ENCODE data around the gene STX2.
"Not testable (repeated sequence)": the region's sequence is repeated elsewhere in the genome, so short reads cannot be mapped to it uniquely, and the experiment has no call there.

Gene STX2

DNA sequence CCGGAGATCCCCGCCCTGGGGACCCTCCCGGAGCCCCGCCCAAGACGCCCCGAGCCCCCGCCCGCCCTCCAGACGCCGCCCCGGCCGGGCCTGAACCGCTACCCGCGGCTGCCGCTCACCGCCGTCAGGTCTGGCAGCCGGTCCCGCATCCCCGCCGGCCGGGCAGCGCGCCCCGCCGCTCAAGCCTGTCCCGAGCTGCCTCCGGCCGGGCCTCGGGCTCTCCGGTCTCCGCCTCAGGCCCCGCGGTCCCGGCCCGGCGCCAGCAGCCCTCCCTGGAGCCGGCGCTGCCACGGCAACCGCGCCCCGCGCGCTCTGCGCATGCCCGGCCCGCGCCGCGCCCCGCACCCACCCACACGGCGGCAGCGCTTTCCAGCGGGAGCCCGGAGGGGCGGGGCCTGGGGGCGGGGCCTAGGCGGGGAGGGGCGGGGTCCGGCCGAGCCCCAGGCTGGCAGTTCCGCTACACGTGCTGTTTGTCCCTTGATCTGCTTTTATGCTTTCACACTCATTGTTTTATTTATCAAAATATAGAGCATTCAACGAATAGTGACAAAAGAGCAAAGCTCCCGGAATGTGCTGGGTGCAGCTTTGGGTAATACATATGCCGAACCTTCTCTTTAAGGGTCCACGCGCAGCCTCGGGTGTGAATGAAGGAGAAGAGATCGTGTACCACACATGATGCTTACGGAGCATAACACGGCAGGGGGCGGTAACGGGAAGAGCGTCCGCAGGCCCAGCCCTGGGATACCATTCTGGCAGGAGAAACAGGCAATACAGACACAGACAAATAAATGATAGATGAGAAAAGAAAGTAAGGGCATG lies at the start of gene STX2:
Gene STX2 (minus strand): TSS at position 300 of the 819 bp plus-strand sequence. CDS start 151 bp downstream, at position 149.
- peak; percentile 84 for DNase-seq

DNA sequence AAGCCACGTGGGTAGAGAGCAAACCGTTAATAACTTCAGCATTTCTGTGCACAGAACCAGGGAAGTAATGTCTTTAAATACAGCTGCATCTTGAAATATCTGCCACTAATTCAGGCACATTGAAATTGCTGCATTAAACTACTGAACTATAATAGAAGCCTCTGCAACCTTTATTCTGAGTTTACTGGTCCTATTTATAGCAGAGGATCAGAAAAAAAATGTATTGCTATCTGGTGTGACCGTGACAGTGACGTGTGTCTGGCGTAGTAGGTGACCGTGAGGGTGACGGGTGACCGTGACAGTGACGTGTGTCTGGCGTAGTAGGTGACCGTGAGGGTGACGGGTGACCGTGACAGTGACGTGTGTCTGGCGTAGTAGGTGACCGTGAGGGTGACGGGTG lies 48.1 kb upstream of the STX2 start:
- DNase-seq, result not testable (repeated sequence)

DNA sequence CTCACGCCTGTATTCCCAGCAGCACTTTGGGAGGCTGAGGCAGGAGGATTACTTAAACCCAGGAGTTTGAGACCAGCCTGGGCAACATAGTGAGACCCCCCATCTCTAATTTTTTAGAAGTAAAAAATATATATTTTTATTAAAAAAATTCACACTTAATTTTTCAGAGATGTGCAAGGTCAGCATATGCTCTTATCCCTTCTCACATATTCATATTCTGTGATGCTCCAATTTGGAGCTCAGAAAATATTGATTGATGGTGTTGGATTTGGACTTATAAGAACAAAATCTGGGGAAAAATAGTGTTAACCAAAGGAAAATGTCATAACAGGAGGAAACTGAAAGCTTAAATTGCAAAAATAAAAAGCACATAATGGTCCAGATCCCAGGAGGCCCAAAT lies 42.5 kb upstream of the STX2 start:
- DNase-seq, result no peak

DNA sequence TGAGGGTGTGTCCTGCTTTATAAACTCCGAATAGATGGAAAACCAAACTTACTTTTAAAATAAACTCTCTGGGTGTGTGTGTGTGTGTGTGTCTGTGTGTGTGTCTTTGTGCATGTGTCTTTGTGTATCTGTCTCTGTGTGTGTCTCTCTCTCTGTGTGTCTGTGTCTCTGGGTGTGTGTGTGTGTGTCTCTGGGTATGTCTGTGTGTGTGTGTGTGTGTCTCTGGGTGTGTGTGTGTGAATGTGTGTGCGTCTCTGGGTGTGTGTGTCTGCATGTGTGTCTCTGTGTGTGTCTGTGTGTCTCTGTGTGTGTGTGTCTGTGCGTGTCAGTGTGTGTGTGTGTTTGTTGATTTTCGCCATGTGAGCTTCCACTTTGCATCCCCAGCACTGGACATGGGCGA lies 42.0 kb upstream of the STX2 start:
- no peak for DNase-seq

DNA sequence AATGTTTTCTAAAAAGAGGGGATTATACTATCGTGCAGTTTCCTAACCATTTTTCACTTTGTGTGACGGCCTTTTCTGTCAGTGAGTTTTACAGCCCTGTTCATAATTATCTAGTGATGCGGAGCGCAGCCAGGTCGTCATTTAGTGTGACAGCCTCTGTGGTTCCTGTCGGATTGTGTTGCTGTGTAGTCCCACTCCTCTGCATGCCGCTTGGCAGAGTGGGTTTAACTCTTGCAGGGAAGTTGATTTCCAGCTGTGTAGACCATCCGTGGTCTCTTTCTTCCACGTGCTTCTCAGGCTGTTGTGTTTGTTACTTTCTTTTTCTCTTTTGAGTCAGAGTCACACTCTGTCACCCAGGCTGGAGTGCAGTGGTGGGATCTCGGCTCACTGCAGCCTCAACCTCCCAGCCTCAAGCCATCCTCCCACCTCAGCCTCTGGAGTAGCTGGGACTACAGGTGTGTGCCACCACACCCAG lies 41.4 kb upstream of the STX2 start:
- DNase-seq, result no peak

DNA sequence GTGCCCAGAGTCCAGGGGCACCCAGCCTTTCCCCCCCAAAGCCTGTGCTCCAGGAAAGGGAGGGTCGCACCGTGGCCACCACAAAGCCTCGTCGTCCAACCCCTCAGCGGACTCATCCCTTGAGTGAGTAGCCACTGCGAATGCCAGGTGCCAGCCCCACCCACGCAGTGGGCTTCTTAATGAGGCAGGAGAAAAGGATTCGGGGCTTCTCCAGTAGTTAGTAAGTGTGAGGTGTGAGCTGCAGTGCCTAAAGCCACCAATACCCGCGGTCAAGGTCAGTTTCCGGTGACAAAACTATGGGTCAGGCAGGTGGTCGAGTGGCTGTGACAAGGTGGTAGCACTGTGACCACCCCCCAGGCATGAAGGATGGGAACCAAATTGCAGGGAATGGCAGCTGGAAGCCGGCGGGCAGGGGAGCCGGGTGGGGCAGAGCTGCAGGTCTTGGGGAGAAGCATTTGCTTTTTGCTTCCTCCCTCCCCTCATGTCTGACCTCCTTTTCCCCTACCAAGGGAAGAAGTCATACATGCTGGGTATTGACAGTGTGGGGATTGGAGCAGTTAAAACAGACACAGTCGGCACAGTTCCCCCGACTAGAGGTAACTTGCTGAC lies 40.8 kb upstream of the STX2 start:
- DNase-seq, result no peak

DNA sequence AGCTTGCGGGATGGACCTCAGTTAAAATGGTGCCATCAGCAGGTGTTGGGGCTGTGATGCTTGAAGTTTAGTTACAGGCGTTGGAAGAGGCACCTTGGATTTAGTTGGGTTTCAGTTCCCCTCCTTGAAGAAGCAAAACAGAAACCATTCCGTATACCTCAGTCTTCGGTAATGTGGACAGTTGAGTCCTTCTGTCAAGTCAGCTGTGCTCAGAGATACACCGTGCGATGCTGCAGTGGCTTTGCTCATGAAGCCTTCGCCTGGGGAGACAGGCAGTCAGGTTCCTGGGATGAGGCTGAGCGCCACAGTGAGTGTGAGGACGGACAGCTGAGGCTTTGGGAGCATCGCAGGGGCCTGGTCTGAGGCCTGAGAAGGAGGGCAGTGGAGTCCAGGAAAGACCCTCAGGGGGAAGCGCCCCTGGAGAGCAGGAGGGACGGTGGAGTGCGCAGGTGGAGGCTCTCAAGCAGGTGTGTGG lies 40.2 kb upstream of the STX2 start:
- no peak for DNase-seq

GRCh38 chr12:130878193-130879185 lies 39.4 kb upstream of the STX2 start:
- no peak for DNase-seq

DNA sequence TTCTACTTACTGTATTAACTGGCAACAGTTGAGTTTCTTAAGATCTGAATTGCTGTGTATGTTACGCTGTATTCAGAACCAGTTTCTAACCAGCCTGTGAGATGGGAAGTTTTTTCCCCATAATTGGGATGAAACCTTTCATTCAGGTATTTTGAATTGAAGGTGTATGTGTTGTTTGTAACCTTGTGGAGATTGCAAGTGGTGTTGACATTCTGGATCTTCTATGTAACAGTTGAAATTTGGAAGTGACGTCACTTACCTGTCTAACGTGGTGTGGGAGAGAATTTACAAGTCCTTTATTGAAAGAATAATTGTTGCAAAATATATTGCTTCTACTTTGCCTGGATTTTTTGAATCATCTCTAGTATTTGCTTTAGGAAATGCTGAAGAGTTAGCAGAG lies 38.3 kb upstream of the STX2 start:
- DNase-seq, result no peak

DNA sequence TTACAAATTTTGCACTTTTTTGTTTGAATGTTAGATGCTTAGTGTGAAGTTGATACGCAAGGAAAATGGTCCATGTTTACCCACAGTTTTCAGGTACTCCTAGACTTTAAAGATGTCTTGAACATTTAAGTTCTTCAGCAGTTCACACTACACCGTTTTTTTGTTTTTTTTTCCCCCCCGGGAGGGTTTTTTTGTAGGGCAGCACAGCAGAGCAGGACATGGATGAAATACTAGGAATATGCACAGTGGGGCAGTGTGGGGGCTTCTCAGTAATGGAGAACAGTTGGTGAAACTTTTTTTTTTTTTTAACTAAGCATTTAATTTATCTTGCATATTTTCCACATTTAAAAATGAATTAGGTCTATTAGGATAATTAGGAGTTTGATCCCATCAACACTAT lies 37.7 kb upstream of the STX2 start:
- no peak for DNase-seq

DNA sequence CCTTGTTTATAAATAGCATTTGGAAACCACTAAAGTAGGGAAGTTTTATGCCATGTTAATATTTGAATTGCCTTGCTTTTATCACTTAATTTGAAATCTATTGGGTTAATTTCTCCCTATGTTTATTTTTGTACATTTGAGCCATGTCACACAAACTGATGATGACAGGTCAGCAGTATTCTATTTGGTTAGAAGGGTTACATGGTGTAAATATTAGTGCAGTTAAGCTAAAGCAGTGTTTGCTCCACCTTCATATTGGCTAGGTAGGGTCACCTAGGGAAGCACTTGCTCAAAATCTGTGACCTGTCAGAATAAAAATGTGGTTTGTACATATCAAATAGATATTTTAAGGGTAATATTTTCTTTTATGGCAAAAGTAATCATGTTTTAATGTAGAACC lies 37.2 kb upstream of the STX2 start:
- no peak for DNase-seq

DNA sequence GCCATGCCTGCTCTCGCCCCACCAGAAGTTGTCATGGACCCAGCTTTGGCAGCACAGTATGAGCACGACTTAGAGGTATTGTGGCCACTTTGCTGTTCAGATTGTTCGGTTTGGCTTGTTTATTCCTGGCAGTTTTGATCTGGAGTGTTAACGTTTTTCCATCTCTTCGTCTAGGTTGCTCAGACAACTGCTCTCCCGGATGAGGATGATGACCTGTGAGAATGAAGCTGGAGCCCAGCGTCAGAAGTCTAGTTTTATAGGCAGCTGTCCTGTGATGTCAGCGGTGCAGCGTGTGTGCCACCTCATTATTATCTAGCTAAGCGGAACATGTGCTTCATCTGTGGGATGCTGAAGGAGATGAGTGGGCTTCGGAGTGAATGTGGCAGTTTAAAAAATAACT lies 36.7 kb upstream of the STX2 start:
- DNase-seq, result not testable (repeated sequence)

DNA sequence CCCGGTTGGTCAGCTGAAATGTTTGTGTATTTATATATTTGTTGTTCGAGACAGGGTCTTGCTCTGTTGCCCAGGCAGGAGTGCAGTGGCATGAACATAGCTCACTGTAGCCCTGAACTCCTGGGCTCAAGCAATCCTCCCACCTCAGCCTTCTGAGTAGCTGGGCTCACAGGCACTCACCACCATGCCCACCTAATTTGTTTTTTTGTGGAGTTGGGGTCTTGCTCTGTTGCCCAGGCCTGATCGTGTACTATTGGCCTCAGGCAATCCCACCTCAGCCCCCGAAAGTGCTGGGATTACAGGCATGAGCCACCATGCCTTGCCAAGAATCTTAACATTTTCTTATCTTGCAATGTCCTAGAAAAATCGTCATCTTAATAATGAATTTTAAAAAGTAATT lies 36.1 kb upstream of the STX2 start:
- DNase-seq, result no peak

GRCh38 chr12:130874696-130875095 lies 35.6 kb upstream of the STX2 start:
- DNase-seq, result no peak

DNA sequence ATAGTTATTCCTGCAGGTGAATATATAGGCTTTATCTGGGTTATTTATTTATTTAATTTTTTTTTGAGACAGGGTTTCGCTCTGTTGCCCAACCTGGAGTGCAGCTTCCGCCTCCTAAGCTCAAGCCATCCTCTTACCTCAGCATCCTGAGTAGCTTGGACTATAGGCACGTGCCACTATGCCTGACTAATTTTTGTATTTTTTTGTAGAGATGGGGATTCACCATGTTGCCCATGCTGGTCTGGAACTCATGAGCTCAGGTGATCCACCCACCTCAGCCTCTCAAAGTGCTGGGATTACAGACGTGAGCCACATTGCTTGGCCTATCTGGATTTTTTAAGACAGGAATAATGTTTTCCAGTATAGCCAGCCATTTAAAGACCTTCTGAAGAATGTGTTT lies 34.8 kb upstream of the STX2 start:
- peak; percentile 14 for DNase-seq

DNA sequence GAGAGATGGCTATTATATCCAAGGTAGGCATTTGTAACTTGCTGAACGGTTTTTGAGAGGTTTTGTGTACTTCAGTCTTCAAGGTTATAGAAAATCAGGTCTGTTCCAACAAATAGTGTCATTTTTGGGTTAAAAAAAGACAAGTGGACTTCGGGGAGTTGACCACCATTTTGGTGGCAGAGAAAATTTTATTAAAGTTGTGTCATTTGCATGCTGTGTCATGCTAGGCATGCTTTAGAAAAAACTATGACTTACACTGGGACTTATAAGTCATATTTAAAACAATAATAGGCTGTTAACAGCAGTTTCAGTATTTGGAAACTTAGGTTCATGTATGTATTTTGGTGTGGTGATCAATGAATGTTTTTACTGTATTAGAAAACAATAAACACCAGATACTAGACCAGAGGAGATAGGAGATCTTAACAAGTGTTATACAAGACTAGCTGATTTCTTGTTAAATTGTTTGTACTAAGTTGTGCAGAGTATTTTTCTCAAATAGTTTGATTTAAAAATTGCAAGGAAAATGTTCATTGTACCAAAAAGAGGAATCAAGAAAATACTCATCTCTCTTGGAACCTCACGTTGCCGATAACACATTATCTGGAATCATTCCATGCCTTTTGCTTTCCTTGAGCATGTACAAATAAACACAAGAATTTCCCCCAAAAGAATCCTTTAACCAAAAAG lies 34.2 kb upstream of the STX2 start:
- DNase-seq, result no peak

GRCh38 chr12:130872179-130873096 lies 33.4 kb upstream of the STX2 start:
- peak; percentile 48 for DNase-seq

GRCh38 chr12:130871286-130872178 lies 32.5 kb upstream of the STX2 start, which contains the start of gene RAN:
Gene RAN, plus strand, starts transcription at chr12:130872066. Its CDS starts 528 bp downstream, at chr12:130872594.
- DNase-seq, result peak; percentile 94

- DNase-seq, result peak; percentile 82
Observed at GRCh38 chr12:130870442-130871285, 31.6 kb upstream of the STX2 start.

Measured in stimulated activated CD4-positive, alpha-beta T cell treated with anti-CD3 and anti-CD28 coated beads, Interleukin-1b, Interleukin-23, amount 100 ng/mL, for 48 hours (primary cell).